ENCODE data around the gene SERP2.

The SERP2 gene

GRCh38 chr13:44374348-44374712 lies 706 bp downstream of the SERP2 start:
- no peak overlapping the region for H3K9ac ChIP-seq (ENCODE audit: low read length)
- H3K4me1 ChIP-seq (ENCODE audit: low read length): no peaks in the 10 kb centered on the region
- H3K9me3 ChIP-seq (ENCODE audit: insufficient read depth, low read length): no peaks in the 10 kb centered on the region
- no peaks in the 10 kb centered on the region for H3K36me3 ChIP-seq (replicated peaks; ENCODE audit: low read depth, low read length)
- no peak overlapping the region for H2AFZ ChIP-seq (ENCODE audit: low read depth, low read length)
- no peaks in the 10 kb centered on the region for H4K20me1 ChIP-seq (ENCODE audit: insufficient read depth, low read length)
- H3K27ac ChIP-seq (ENCODE audit: low read length): no peak overlapping the region
- H3K79me2 ChIP-seq (ENCODE audit: low read length): no peaks in the 10 kb centered on the region
- TF ChIP-seq EZH2phosphoT487 (IDR thresholded peaks at IDR 0.05; ENCODE audit: low read depth): no peak
- TF ChIP-seq CTCF (IDR thresholded peaks at IDR 0.05; ENCODE audit: low read depth, low read length): no peak
- H3K4me2 ChIP-seq (ENCODE audit: low read length): no peak overlapping the region
- H3K27me3 ChIP-seq (ENCODE audit: low read depth, low read length): peaks cover 40% of the 10 kb centered on the region
- H3K4me3 ChIP-seq (ENCODE audit: low read length): no peak overlapping the region

GRCh38 chr13:44378277-44378676 lies 4.7 kb downstream of the SERP2 start:
- H3K27me3 ChIP-seq (ENCODE audit: low read depth, low read length): peaks cover 38% of the 10 kb centered on the region
- H3K4me2 ChIP-seq (ENCODE audit: low read length): no peak overlapping the region
- H3K27ac ChIP-seq (ENCODE audit: low read length): no peak overlapping the region
- no peaks in the 10 kb centered on the region for H3K9me3 ChIP-seq (ENCODE audit: insufficient read depth, low read length)
- H3K79me2 ChIP-seq (ENCODE audit: low read length): no peaks in the 10 kb centered on the region
- H3K9ac ChIP-seq (ENCODE audit: low read length): no peak overlapping the region
- H3K36me3 ChIP-seq (replicated peaks; ENCODE audit: low read depth, low read length): no peaks in the 10 kb centered on the region
- H2AFZ ChIP-seq (ENCODE audit: low read depth, low read length): no peak overlapping the region
- TF ChIP-seq EZH2phosphoT487 (IDR thresholded peaks at IDR 0.05; ENCODE audit: low read depth) (no peak), CTCF (IDR thresholded peaks at IDR 0.05; ENCODE audit: low read depth, low read length) (no peak)
- H3K4me1 ChIP-seq (ENCODE audit: low read length): no peaks in the 10 kb centered on the region
- no peak overlapping the region for H3K4me3 ChIP-seq (ENCODE audit: low read length)
- H4K20me1 ChIP-seq (ENCODE audit: insufficient read depth, low read length): no peaks in the 10 kb centered on the region

DNA sequence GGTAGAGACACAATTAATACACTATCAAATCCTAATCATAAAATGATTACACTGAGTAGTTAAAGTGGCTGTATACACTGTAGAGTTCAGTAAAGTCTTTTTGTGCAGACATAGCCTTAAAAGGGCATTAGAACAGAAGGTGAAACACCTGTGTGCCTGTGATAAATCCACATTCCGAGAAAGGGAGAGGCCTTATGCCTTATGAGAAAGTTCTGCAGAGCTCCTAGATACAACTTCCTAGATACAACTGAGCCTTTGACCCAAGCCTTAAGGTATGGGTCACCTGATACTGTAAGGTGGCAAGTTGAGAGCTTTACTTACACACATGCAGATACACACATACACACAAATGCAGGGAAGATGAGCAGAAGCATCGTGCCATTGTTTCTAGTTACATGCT lies 6.3 kb downstream of the SERP2 start:
- Histone ChIP-seq H3K4me1 (ENCODE audit: low read length) (no peaks in the 10 kb centered on the region), H3K79me2 (ENCODE audit: low read length) (no peaks in the 10 kb centered on the region), H3K27me3 (ENCODE audit: low read depth, low read length) (peaks cover 47% of the 10 kb centered on the region), H3K9ac (ENCODE audit: low read length) (no peak overlapping the region), H3K9me3 (ENCODE audit: insufficient read depth, low read length) (no peaks in the 10 kb centered on the region), H3K4me3 (ENCODE audit: low read length) (no peak overlapping the region), H4K20me1 (ENCODE audit: insufficient read depth, low read length) (no peaks in the 10 kb centered on the region), H3K27ac (ENCODE audit: low read length) (no peak overlapping the region), H3K36me3 (replicated peaks; ENCODE audit: low read depth, low read length) (no peaks in the 10 kb centered on the region), H3K4me2 (ENCODE audit: low read length) (no peak overlapping the region), H2AFZ (ENCODE audit: low read depth, low read length) (no peak overlapping the region)
- TF ChIP-seq EZH2phosphoT487 (IDR thresholded peaks at IDR 0.05; ENCODE audit: low read depth): no peak
- no peak for TF ChIP-seq CTCF (IDR thresholded peaks at IDR 0.05; ENCODE audit: low read depth, low read length)

- no peaks in the 10 kb centered on the region for H3K79me2 ChIP-seq (ENCODE audit: low read length)
- no peak overlapping the region for H3K4me3 ChIP-seq (ENCODE audit: low read length)
- TF ChIP-seq CTCF (IDR thresholded peaks at IDR 0.05; ENCODE audit: low read depth, low read length) (no peak), EZH2phosphoT487 (IDR thresholded peaks at IDR 0.05; ENCODE audit: low read depth) (no peak)
- H3K36me3 ChIP-seq (replicated peaks; ENCODE audit: low read depth, low read length): no peaks in the 10 kb centered on the region
- no peak overlapping the region for H3K9ac ChIP-seq (ENCODE audit: low read length)
- H4K20me1 ChIP-seq (ENCODE audit: insufficient read depth, low read length): no peaks in the 10 kb centered on the region
- H2AFZ ChIP-seq (ENCODE audit: low read depth, low read length): no peak overlapping the region
- no peak overlapping the region for H3K4me2 ChIP-seq (ENCODE audit: low read length)
- H3K27ac ChIP-seq (ENCODE audit: low read length): no peak overlapping the region
- H3K9me3 ChIP-seq (ENCODE audit: insufficient read depth, low read length): no peaks in the 10 kb centered on the region
- peaks cover 51% of the 10 kb centered on the region for H3K27me3 ChIP-seq (ENCODE audit: low read depth, low read length)
- no peaks in the 10 kb centered on the region for H3K4me1 ChIP-seq (ENCODE audit: low read length)
These were observed 7.0 kb downstream of the SERP2 start for GRCh38 chr13:44380404-44381165.
